Psoas muscle (tissue), 8 donors: Measurements from ENCODE around the gene C6orf89. TPM values are rescaled to one million over a fixed set of nuclear protein-coding genes. Genes with fewer than 3 reads are reported as not detected.

ENCODE experiments used
- ATAC-seq, 4 donors: fragments of 200-7000 bp; cut with Tn5 transposase; one replicate each; pipeline ENCODE4 v1.9.1; 2020; ENCODE audit warnings: moderate library complexity in 3 of 4, mild to moderate bottlenecking in 2 of 4
- DNase-seq, 2 donors: peaks; one replicate each; pipeline ENCODE4 v3.0.0-alpha.2; 2020
- H3K27ac ChIP-seq: fragments of 200-600 bp; one replicate; pipeline ENCODE4 v1.8.0; 2022
- H3K27me3 ChIP-seq, 3 donors: fragments of 200-600 bp in 1 of 3; one replicate each; pipeline versions ENCODE4 v1.6.1 to v1.8.0; 2013 to 2022; ENCODE audit warnings: low read length in 2 of 3, mild to moderate bottlenecking in 2 of 3, moderate library complexity in 1 of 3; ENCODE audit not compliant: insufficient read depth in 3 of 3
- H3K36me3 ChIP-seq, 2 donors: fragments of 200-600 bp in 1 of 2; one replicate each; pipeline versions ENCODE4 v1.6.1 to v1.8.0; 2013 to 2022; ENCODE audit warnings: low read depth in 1 of 2, mild to moderate bottlenecking in 1 of 2, moderate library complexity in 1 of 2; ENCODE audit not compliant: insufficient read depth in 1 of 2
- H3K4me1 ChIP-seq: fragments of 200-600 bp; one replicate; pipeline ENCODE4 v1.8.0; 2022
- H3K4me3 ChIP-seq: fragments of 200-600 bp; one replicate; pipeline ENCODE4 v1.8.0; 2022; ENCODE audit warnings: mild to moderate bottlenecking
- H3K9me3 ChIP-seq: fragments of 200-600 bp; one replicate; pipeline ENCODE4 v1.8.0; 2022
- CTCF ChIP-seq: fragments of 200-600 bp; IDR thresholded peaks from one replicate; pipeline ENCODE4 v1.8.0; 2022; ENCODE audit warnings: antibody characterized with exemption
- WGBS, 3 donors: extraction: QIAGEN DNeasy Blood & Tissue Kit; methylation state at CpG; one replicate each; pipeline versions ENCODE4 v1.1.6 to v1.1.7; 2013; 5-methylcytosine and 5-hydroxymethylcytosine counted together
- intact Hi-C, 2 donors: fragments of 100-400 bp; cut with DNase I; formaldehyde crosslinking; loops; one replicate each; pipeline versions ENCODE4 v1.11.0 to v1.14.2; 2022
- polyA plus RNA-seq, 3 donors: library from polyadenylated mRNA; stranded (reverse); fragments of 200-250 nt; gene quantifications; one replicate each; pipeline ENCODE4 v1.2.3, GENCODE V29; 2013
- total RNA-seq, 4 donors: library from RNA; stranded (reverse); fragmentation: NEBNext Ultra II Directional in 2 of 4; extraction: Animal tissue kit (Norgen Biotek cat#: 25700) in 2 of 4; gene quantifications; one replicate each; pipeline versions ENCODE4 v1.2.1 to v1.2.4, GENCODE V29; 2021 to 2023
- donor health status: healthy with polysubstance abuse.
- donor health status: DM: no; HTN: no; CAD: no; lungs with moderate emphysema.
- donor health status: Bipolar disorder and iron deficiency.
- donor health status: healthy.
- donor health status: DM: yes; HTN: yes; CAD: no.
- donor health status: DM: no; HTN: no; CAD: no.
- donor health status: DM: no; HTN: no; CAD: no.
- donor health status: DM: yes; HTN: yes; CAD: no.

C6orf89 gene
- total and polyA plus RNA-seq, 7 donors: 23.2 to 56.3 (median 49.6) TPM

- peak overlapping the region; percentile 4 for H3K4me3 ChIP-seq
- ATAC-seq: no peak
- H3K27me3 ChIP-seq: no peaks in the 10 kb centered on the region
- no peak for DNase-seq
- H3K36me3 ChIP-seq: no peaks in the 10 kb centered on the region
- WGBS, 3 donors: 63 to 68% (median 63%) methylated on average over 6 of the region's 6 CpGs
- no peak for TF ChIP-seq CTCF
- no peaks in the 10 kb centered on the region for H3K4me1 ChIP-seq
- no peak overlapping the region for H3K27ac ChIP-seq
- H3K9me3 ChIP-seq: no peaks in the 10 kb centered on the region
- intact Hi-C loops: no loop called here
Observed at GRCh38 chr6:36955136-36955535, 69.4 kb downstream of the C6orf89 start.

GRCh38 chr6:36955671-36956445 lies 70.1 kb downstream of the C6orf89 start:
- 65 to 74% (median 65%) methylated on average over 9 of the region's 9 CpGs for whole genome bisulfite sequencing, 3 donors
- H3K27ac ChIP-seq: no peak overlapping the region

GRCh38 chr6:36956446-36956820 lies 70.7 kb downstream of the C6orf89 start:
- intact Hi-C loops: no loop called here
- ATAC-seq (no peak), DNase-seq (no peak)
- H3K4me3 ChIP-seq: no peak overlapping the region
- no peaks in the 10 kb centered on the region for H3K27me3 ChIP-seq
- H3K9me3 ChIP-seq: no peaks in the 10 kb centered on the region
- H3K36me3 ChIP-seq: no peaks in the 10 kb centered on the region
- H3K27ac ChIP-seq: no peak overlapping the region
- H3K4me1 ChIP-seq: no peaks in the 10 kb centered on the region
- TF ChIP-seq CTCF: no peak

More at GRCh38 chr6:36955671-36956445, 70.1 kb downstream of the C6orf89 start:
- intact Hi-C loops: no loop called here
- TF ChIP-seq CTCF: no peak
- ATAC-seq (peak in 2 of 4 donors; percentile 42 to 53), DNase-seq (no peak)
- H3K27me3 ChIP-seq: no peaks in the 10 kb centered on the region
- H3K9me3 ChIP-seq: no peaks in the 10 kb centered on the region
- no peaks in the 10 kb centered on the region for H3K4me1 ChIP-seq
- peak overlapping the region; percentile 4 for H3K4me3 ChIP-seq
- no peaks in the 10 kb centered on the region for H3K36me3 ChIP-seq

- Histone ChIP-seq H3K27ac (no peak overlapping the region), H3K4me3 (no peak overlapping the region), H3K36me3 (no peaks in the 10 kb centered on the region), H3K4me1 (no peaks in the 10 kb centered on the region), H3K27me3 (no peaks in the 10 kb centered on the region), H3K9me3 (no peaks in the 10 kb centered on the region)
- intact Hi-C loops: no loop called here
- ATAC-seq: no peak
- no peak for TF ChIP-seq CTCF
- DNase-seq: peak in 1 of 2 donors; percentile 70
- 78 to 83% (median 81%) methylated on average over 9 of the region's 9 CpGs for WGBS, 3 donors
Observed at GRCh38 chr6:36957773-36958271, 72.1 kb downstream of the C6orf89 start.
